Breast epithelium (tissue), 3 donors: ENCODE results near the gene ACP3.

ENCODE experiments used
- POLR2A ChIP-seq: fragments of 450-650 bp; IDR thresholded peaks from one replicate; pipeline ENCODE4 v1.6.1; 2016; ENCODE audit warnings: antibody characterized with exemption, mild to moderate bottlenecking, moderate library complexity
- POLR2AphosphoS5 ChIP-seq, 3 donors: sonication (generic); formaldehyde crosslinking; IDR thresholded peaks; one replicate each; pipeline ENCODE4 v1.6.1; 2017; ENCODE audit warnings: antibody characterized with exemption in 3 of 3
- TF ChIP-seq, protein P1 (sequence below), 3 donors: fragments of 450-650 bp; IDR thresholded peaks; one replicate each; pipeline ENCODE4 v1.5.1; 2016 to 2017; ENCODE audit warnings: antibody characterized with exemption in 3 of 3, mild to moderate bottlenecking in 3 of 3, moderate library complexity in 3 of 3

- TF ChIP-seq, protein P1, sequence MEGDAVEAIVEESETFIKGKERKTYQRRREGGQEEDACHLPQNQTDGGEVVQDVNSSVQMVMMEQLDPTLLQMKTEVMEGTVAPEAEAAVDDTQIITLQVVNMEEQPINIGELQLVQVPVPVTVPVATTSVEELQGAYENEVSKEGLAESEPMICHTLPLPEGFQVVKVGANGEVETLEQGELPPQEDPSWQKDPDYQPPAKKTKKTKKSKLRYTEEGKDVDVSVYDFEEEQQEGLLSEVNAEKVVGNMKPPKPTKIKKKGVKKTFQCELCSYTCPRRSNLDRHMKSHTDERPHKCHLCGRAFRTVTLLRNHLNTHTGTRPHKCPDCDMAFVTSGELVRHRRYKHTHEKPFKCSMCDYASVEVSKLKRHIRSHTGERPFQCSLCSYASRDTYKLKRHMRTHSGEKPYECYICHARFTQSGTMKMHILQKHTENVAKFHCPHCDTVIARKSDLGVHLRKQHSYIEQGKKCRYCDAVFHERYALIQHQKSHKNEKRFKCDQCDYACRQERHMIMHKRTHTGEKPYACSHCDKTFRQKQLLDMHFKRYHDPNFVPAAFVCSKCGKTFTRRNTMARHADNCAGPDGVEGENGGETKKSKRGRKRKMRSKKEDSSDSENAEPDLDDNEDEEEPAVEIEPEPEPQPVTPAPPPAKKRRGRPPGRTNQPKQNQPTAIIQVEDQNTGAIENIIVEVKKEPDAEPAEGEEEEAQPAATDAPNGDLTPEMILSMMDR (IDR thresholded peaks at IDR 0.05): no peak
- no peak for TF ChIP-seq POLR2AphosphoS5 (IDR thresholded peaks at IDR 0.05)
- no peak for TF ChIP-seq POLR2A
Observed at GRCh38 chr3:132354916-132355702, 37.9 kb downstream of the ACP3 start.
